Hepatocyte (in vitro differentiated cells): ENCODE data around the gene CAV2. TPM values are rescaled to one million over a fixed set of nuclear protein-coding genes. Genes with fewer than 3 reads are reported as not detected.

Experiments used
- DNase-seq: peaks from one replicate; pipeline ENCODE4 v3.0.0-alpha.2; 2016; ENCODE audit warnings: low spot score
- H2AFZ ChIP-seq: fragments of 200-600 bp; sonication (generic); 2 replicates; pipeline ENCODE4 v1.6.0; 2016; ENCODE audit warnings: antibody characterized with exemption, mild to moderate bottlenecking
- H3K27ac ChIP-seq: fragments of 200-600 bp; sonication (generic); 2 replicates; pipeline ENCODE4 v1.5.1; 2016; ENCODE audit warnings: mild to moderate bottlenecking
- H3K27me3 ChIP-seq: fragments of 200-600 bp; sonication (generic); 2 replicates; pipeline ENCODE4 v1.6.1; 2016
- H3K36me3 ChIP-seq: fragments of 200-600 bp; sonication (generic); replicated peaks from 2 replicates; pipeline ENCODE4 v1.5.1; 2016; ENCODE audit warnings: low read depth; ENCODE audit not compliant: insufficient read depth
- H3K4me1 ChIP-seq: fragments of 200-600 bp; sonication (generic); 2 replicates; pipeline ENCODE4 v1.5.1; 2016; ENCODE audit warnings: mild to moderate bottlenecking, moderate library complexity; ENCODE audit not compliant: insufficient read depth
- H3K4me2 ChIP-seq: fragments of 200-600 bp; sonication (generic); 2 replicates; pipeline ENCODE4 v1.6.0; 2016
- H3K4me3 ChIP-seq: fragments of 200-600 bp; sonication (generic); 2 replicates; pipeline ENCODE4 v1.5.1; 2016; ENCODE audit warnings: mild to moderate bottlenecking
- H3K79me2 ChIP-seq: fragments of 200-600 bp; sonication (generic); 2 replicates; pipeline ENCODE4 v1.6.0; 2017; ENCODE audit warnings: mild to moderate bottlenecking
- H3K9me2 ChIP-seq: fragments of 200-600 bp; sonication (generic); replicated peaks from 2 replicates; pipeline ENCODE4 v1.6.0; 2017; ENCODE audit warnings: mild to moderate bottlenecking; ENCODE audit not compliant: insufficient read depth
- H3K9me3 ChIP-seq: fragments of 200-600 bp; sonication (generic); 2 replicates; pipeline ENCODE4 v1.5.1; 2016; ENCODE audit warnings: low read depth, mild to moderate bottlenecking
- H4K20me1 ChIP-seq: fragments of 200-600 bp; sonication (generic); 2 replicates; pipeline ENCODE4 v1.6.0; 2016; ENCODE audit warnings: mild to moderate bottlenecking; ENCODE audit not compliant: insufficient read depth, poor library complexity, severe bottlenecking
- CTCF ChIP-seq: fragments of 200-600 bp; sonication (generic); IDR thresholded peaks from 2 replicates; pipeline ENCODE4 v1.5.1; 2016; ENCODE audit warnings: antibody characterized with exemption, mild to moderate bottlenecking; ENCODE audit not compliant: poor library complexity
- EZH2 ChIP-seq: fragments of 200-600 bp; sonication (generic); IDR thresholded peaks from 2 replicates; pipeline ENCODE4 v1.6.1; 2016; ENCODE audit warnings: antibody characterized with exemption, mild to moderate bottlenecking, borderline replicate concordance
- EZH2phosphoT487 ChIP-seq: fragments of 200-600 bp; sonication (generic); IDR thresholded peaks from one replicate; pipeline ENCODE4 v1.6.1; 2018; ENCODE audit warnings: antibody characterized with exemption, mild to moderate bottlenecking, low read depth, moderate library complexity; ENCODE audit not compliant: unreplicated experiment, severe bottlenecking
- WGBS: methylation state at CpG from one replicate; pipeline ENCODE4 v1.1.6; 2016; ENCODE audit warnings: low lambda C conversion rate; ENCODE audit errors: missing lambda C conversion rate; 5-methylcytosine and 5-hydroxymethylcytosine counted together
- polyA plus RNA-seq: library from polyadenylated mRNA; unstranded; fragments of >200 nt; fragmentation: Nextera tagmentation; extraction: Ambion mirVana; gene quantifications from 2 replicates; pipeline ENCODE4 v1.2.1, GENCODE V29; 2016
- total RNA-seq: library from RNA; depleted of rRNA; stranded (reverse); fragments of >200 nt; gene quantifications from 2 replicates; pipeline ENCODE4 v1.2.3, GENCODE V29; 2014

CAV2 gene
- total and polyA plus RNA-seq, 2 experiments from 2014 or later, result 49.2 to 53.0 TPM

GRCh38 chr7:116532102-116532688 lies 32.7 kb downstream of the CAV2 start:
- Histone ChIP-seq H3K27ac (no peak overlapping the region), H2AFZ (no peak overlapping the region), H4K20me1 (no peaks in the 10 kb centered on the region), H3K4me2 (no peak overlapping the region), H3K27me3 (no peaks in the 10 kb centered on the region), H3K9me2 (no peaks in the 10 kb centered on the region), H3K9me3 (no peaks in the 10 kb centered on the region), H3K36me3 (no peaks in the 10 kb centered on the region), H3K79me2 (no peaks in the 10 kb centered on the region), H3K4me3 (no peak overlapping the region), H3K4me1 (peaks cover 2% of the 10 kb centered on the region)
- WGBS, result 84% methylated on average over 3 of the region's 3 CpGs
- DNase-seq, result no peak
- TF ChIP-seq CTCF (no peak), EZH2 (no peak), EZH2phosphoT487 (no peak)

- H3K9me3 ChIP-seq, result no peaks in the 10 kb centered on the region
- H2AFZ ChIP-seq, result no peak overlapping the region
- H3K4me2 ChIP-seq, result no peak overlapping the region
- no peak overlapping the region for H3K27ac ChIP-seq
- no peak for TF ChIP-seq EZH2
- TF ChIP-seq CTCF, result no peak
- no peak for TF ChIP-seq EZH2phosphoT487
- DNase-seq, result no peak
- 98% methylated on average over 2 of the region's 2 CpGs for WGBS
- no peaks in the 10 kb centered on the region for H3K27me3 ChIP-seq
- H3K4me1 ChIP-seq, result no peaks in the 10 kb centered on the region
- no peaks in the 10 kb centered on the region for H4K20me1 ChIP-seq
- H3K4me3 ChIP-seq, result no peak overlapping the region
- no peaks in the 10 kb centered on the region for H3K9me2 ChIP-seq
- H3K36me3 ChIP-seq, result no peaks in the 10 kb centered on the region
- no peaks in the 10 kb centered on the region for H3K79me2 ChIP-seq
These were observed 35.3 kb downstream of the CAV2 start for GRCh38 chr7:116534790-116535189.

GRCh38 chr7:116535416-116535815 lies 35.9 kb downstream of the CAV2 start:
- no peak overlapping the region for H3K27ac ChIP-seq
- DNase-seq, result no peak
- TF ChIP-seq CTCF, result no peak
- no peak for TF ChIP-seq EZH2
- no peak for TF ChIP-seq EZH2phosphoT487
- H3K4me3 ChIP-seq, result no peak overlapping the region
- H3K27me3 ChIP-seq, result no peaks in the 10 kb centered on the region
- H3K9me3 ChIP-seq, result no peaks in the 10 kb centered on the region
- no peaks in the 10 kb centered on the region for H3K36me3 ChIP-seq
- no peaks in the 10 kb centered on the region for H3K79me2 ChIP-seq
- H4K20me1 ChIP-seq, result no peaks in the 10 kb centered on the region
- no peaks in the 10 kb centered on the region for H3K4me1 ChIP-seq
- no peak overlapping the region for H2AFZ ChIP-seq
- WGBS, result 87% methylated on average over 1 of the region's 1 CpG
- H3K9me2 ChIP-seq, result no peaks in the 10 kb centered on the region
- H3K4me2 ChIP-seq, result no peak overlapping the region

- Histone ChIP-seq H3K4me3 (no peak overlapping the region), H3K9me2 (no peaks in the 10 kb centered on the region), H3K4me2 (no peak overlapping the region), H3K27me3 (no peaks in the 10 kb centered on the region), H3K79me2 (no peaks in the 10 kb centered on the region), H4K20me1 (no peaks in the 10 kb centered on the region), H3K27ac (no peak overlapping the region), H3K9me3 (no peaks in the 10 kb centered on the region), H2AFZ (no peak overlapping the region), H3K4me1 (peaks cover 5% of the 10 kb centered on the region), H3K36me3 (no peaks in the 10 kb centered on the region)
- TF ChIP-seq EZH2phosphoT487, result no peak
- no peak for TF ChIP-seq EZH2
- no peak for TF ChIP-seq CTCF
- WGBS, result 67% methylated on average over 2 of the region's 2 CpGs
- no peak for DNase-seq
These were observed 38.6 kb downstream of the CAV2 start for GRCh38 chr7:116538138-116538537.
